Endothelial cell of umbilical vein (primary cell): ENCODE results near the gene MPP4. TPM values are rescaled to one million over a fixed set of nuclear protein-coding genes. Genes with fewer than 3 reads are reported as not detected.

Experiments
- BruUV-seq: library from RNA; stranded (reverse); fragments of 400-500 nt; replicated peaks from 2 replicates; lab custom pipeline; 2021; lab: Mats Ljungman, UMichigan
- CTCF ChIA-PET: fragments of 300-600, 350-600 bp; sonication (Branson Sonifier 250); formaldehyde crosslinking; loops from one replicate; lab custom pipeline; 2021; ENCODE audit warnings: antibody characterized with exemption, inconsistent platforms; lab: Charles Lee
- POLR2A ChIA-PET: fragments of 300-600, 350-600 bp; sonication (Branson Sonifier 250); formaldehyde crosslinking; loops from one replicate; lab custom pipeline; 2021; ENCODE audit warnings: antibody characterized with exemption, inconsistent platforms; lab: Charles Lee
- DNase-seq: peaks from one replicate; pipeline ENCODE4 v3.0.0-alpha.2; 2011; ENCODE audit warnings: low read depth, low spot score
- FAIRE-seq: peaks from 2 replicates; lab custom pipeline; 2011; peaks lifted over from hg19 to GRCh38; lab: Jason Lieb, UNC
- H2AFZ ChIP-seq: 2 replicates; pipeline ENCODE4 v1.6.0; 2012; ENCODE audit warnings: low read depth, low read length, control low read depth, inconsistent platforms
- H3K27ac ChIP-seq: 2 replicates; pipeline ENCODE4 v1.5.1; 2011; ENCODE audit warnings: low read depth, mild to moderate bottlenecking, control low read depth, low read length, moderate library complexity; ENCODE audit not compliant: insufficient read depth
- H3K27me3 ChIP-seq, 2 experiments: 2 replicates each; pipeline versions ENCODE4 v1.6.0 to v1.6.1; 2011; ENCODE audit warnings: low read length in 2 of 2, mixed read lengths in 1 of 2; ENCODE audit not compliant: control insufficient read depth in 2 of 2, insufficient read depth in 2 of 2
- H3K36me3 ChIP-seq, 2 experiments: 2 replicates in 1 of 2; 3 replicates in 1 of 2; pipeline ENCODE4 v1.5.1; 2011; ENCODE audit warnings: low read length in 2 of 2, mild to moderate bottlenecking in 1 of 2, moderate library complexity in 1 of 2; ENCODE audit not compliant: control insufficient read depth in 2 of 2, insufficient read depth in 2 of 2; ENCODE audit errors: extremely low read depth in 1 of 2
- H3K4me1 ChIP-seq: 3 replicates; pipeline ENCODE4 v1.5.1; 2011; ENCODE audit warnings: mild to moderate bottlenecking, low read length; ENCODE audit not compliant: control insufficient read depth, insufficient read depth; ENCODE audit errors: extremely low read depth
- H3K4me2 ChIP-seq: 2 replicates; pipeline ENCODE4 v1.6.1; 2011; ENCODE audit warnings: low read length, control low read depth, mixed read lengths; ENCODE audit not compliant: insufficient read depth
- H3K4me3 ChIP-seq, 3 experiments: fragments of 200-600 bp in 1 of 3; sonication (generic), shearing (Covaris generic) in 1 of 3; replicated peaks in 1 of 3; 2 replicates each; pipeline ENCODE4 v1.5.1; 2011 to 2016; ENCODE audit warnings: control low read depth in 3 of 3, low read length in 3 of 3, mild to moderate bottlenecking in 2 of 3, inconsistent platforms in 1 of 3, low read depth in 1 of 3, moderate library complexity in 1 of 3; ENCODE audit not compliant: insufficient read depth in 1 of 3
- H3K79me2 ChIP-seq: 2 replicates; pipeline ENCODE4 v1.6.0; 2012; ENCODE audit warnings: low read length, inconsistent platforms; ENCODE audit not compliant: control insufficient read depth, insufficient read depth
- H3K9ac ChIP-seq: replicated peaks from 2 replicates; pipeline ENCODE3; 2011; ENCODE audit warnings: low read length, control low read depth; ENCODE audit not compliant: insufficient read depth; ENCODE audit errors: extremely low read depth
- H3K9me1 ChIP-seq: replicated peaks from 3 replicates; pipeline ENCODE4 v1.6.0; 2011; ENCODE audit warnings: mild to moderate bottlenecking, low read length; ENCODE audit not compliant: control insufficient read depth, insufficient read depth; ENCODE audit errors: extremely low read depth
- H3K9me3 ChIP-seq: replicated peaks from 2 replicates; pipeline ENCODE4 v1.5.1; 2012; ENCODE audit warnings: low read length, inconsistent platforms; ENCODE audit not compliant: control insufficient read depth, insufficient read depth
- H4K20me1 ChIP-seq: replicated peaks from 2 replicates; pipeline ENCODE3; 2011; ENCODE audit warnings: mild to moderate bottlenecking, low read length; ENCODE audit not compliant: control insufficient read depth, insufficient read depth; ENCODE audit errors: extremely low read depth
- CTCF ChIP-seq, 2 donors: IDR thresholded peaks; 1 replicate in 1 of 2; 2 replicates in 1 of 2; pipeline ENCODE4 v1.5.1; 2011; ENCODE audit warnings: low read length in 2 of 2, mild to moderate bottlenecking in 2 of 2, moderate library complexity in 2 of 2, control low read depth in 1 of 2, inconsistent platforms in 1 of 2, low read depth in 1 of 2; ENCODE audit not compliant: insufficient read depth in 1 of 2; ENCODE audit errors: extremely low read depth in 1 of 2
- EZH2 ChIP-seq: IDR thresholded peaks from 2 replicates; pipeline ENCODE4 v1.6.1; 2012; ENCODE audit warnings: borderline replicate concordance, low read depth, mild to moderate bottlenecking, moderate library complexity, low read length, inconsistent platforms; ENCODE audit not compliant: severe bottlenecking
- MYC ChIP-seq: IDR thresholded peaks from one replicate; pipeline ENCODE4 v1.6.1; 2011; ENCODE audit warnings: mild to moderate bottlenecking, low read depth, low read length
- POLR2AphosphoS5 ChIP-seq: IDR thresholded peaks from 2 replicates; pipeline ENCODE4 v1.6.1; 2012; ENCODE audit warnings: low read depth, mild to moderate bottlenecking, control low read depth, low read length, moderate library complexity; ENCODE audit not compliant: insufficient read depth
- dilution Hi-C: fragments of 300-500 bp; cut with MboI; formaldehyde crosslinking; loops from one replicate; pipeline ENCODE4 v1.15.0; 2019; ENCODE audit warnings: low sequenced_read_pairs; ENCODE audit not compliant: extremely low pct_ligation_motif_present
- intact Hi-C: fragments of 100-400 bp; cut with micrococcal nuclease; formaldehyde crosslinking; loops from one replicate; pipeline ENCODE4 v1.10.0; 2022
- polyA plus RNA-seq, 4 experiments: library from polyadenylated mRNA; depleted of rRNA in 3 of 4; stranded (reverse) in 3 of 4; unstranded in 1 of 4; fragments of >200 nt; gene quantifications; 2 replicates each; pipeline versions ENCODE4 v1.2.1 to v1.2.3, GENCODE V29; 2011 to 2012; ENCODE audit warnings: missing spikeins in 1 of 4
- total RNA-seq: library from RNA; stranded (reverse); gene quantifications from 2 replicates; pipeline ENCODE4 v1.2.3, GENCODE V29; 2021

The MPP4 gene
- total and polyA plus RNA-seq, 2 donors (not counting 3 experiments of a cell fraction or from before 2014, with no cell fraction given), result 5.6 to 7.6 TPM

GRCh38 chr2:201656102-201656501 is 42.3 kb downstream of the MPP4 start:
- dilution Hi-C loops (no loop called here), intact Hi-C loops (no loop called here)
- Histone ChIP-seq H3K9me1 (no peaks in the 10 kb centered on the region), H3K4me1 (peaks cover 31% of the 10 kb centered on the region), H3K4me2 (no peak overlapping the region), H3K4me3 (no peak overlapping the region), H3K27me3 (no peaks in the 10 kb centered on the region), H2AFZ (no peak overlapping the region), H3K9ac (no peak overlapping the region), H3K36me3 (no peaks in the 10 kb centered on the region), H3K27ac (peak overlapping the region; percentile 94), H4K20me1 (no peaks in the 10 kb centered on the region), H3K79me2 (no peaks in the 10 kb centered on the region), H3K9me3 (no peaks in the 10 kb centered on the region)
- no peak for DNase-seq
- ChIA-PET CTCF (interaction anchor here (1.5 to 2.5 kb wide), 2 partner anchors 42 to 52 kb away, joined by 3 to 10 read pairs; partner anchors contain the start of gene MPP4), POLR2A (no interaction called here)
- BruUV-seq, result no TSS peak
- FAIRE-seq, result no peak
- TF ChIP-seq CTCF (IDR thresholded peaks at IDR 0.05; ENCODE audit: extremely low read depth in 1 of 2, insufficient read depth in 1 of 2, low read depth in 1 of 2, low read length in 2 of 2) (no peak), EZH2 (no peak), POLR2AphosphoS5 (no peak), MYC (no peak)
